Heart left ventricle (tissue), 16 donors: Measurements from ENCODE around the gene ESPN. TPM values are rescaled to one million over a fixed set of nuclear protein-coding genes. Genes with fewer than 3 reads are reported as not detected.

Source experiments
- ATAC-seq, 4 donors: fragments of 200-7000 bp; cut with Tn5 transposase; one replicate each; pipeline ENCODE4 v1.9.1; 2020 to 2022; ENCODE audit warnings: moderate library complexity in 4 of 4, mild to moderate bottlenecking in 3 of 4, moderate number of reproducible peaks in 1 of 4
- DNase-seq, 5 donors: peaks; one replicate each; pipeline ENCODE4 v3.0.0-alpha.2; 2020
- H3K27ac ChIP-seq, 12 donors: fragments of 200-600 bp; sonication (generic) in 4 of 12; one replicate each; pipeline versions ENCODE4 v1.5.0 to v1.8.0; 2016 to 2022; ENCODE audit warnings: mild to moderate bottlenecking in 2 of 12
- H3K27me3 ChIP-seq, 9 donors: fragments of 200-600 bp; sonication (generic) in 2 of 9; one replicate each; pipeline versions ENCODE4 v1.5.1 to v1.8.0; 2016 to 2022; ENCODE audit warnings: mild to moderate bottlenecking in 3 of 9
- H3K36me3 ChIP-seq, 9 donors: fragments of 200-600 bp; sonication (generic) in 2 of 9; one replicate each; pipeline versions ENCODE4 v1.5.0 to v1.8.0; 2018 to 2022; ENCODE audit warnings: mild to moderate bottlenecking in 2 of 9
- H3K4me1 ChIP-seq, 12 donors: fragments of 200-600 bp; sonication (generic) in 4 of 12; one replicate each; pipeline versions ENCODE4 v1.5.0 to v1.8.0; 2016 to 2022; ENCODE audit warnings: mild to moderate bottlenecking in 3 of 12
- H3K4me3 ChIP-seq, 12 donors: fragments of 200-600 bp; sonication (generic) in 4 of 12; one replicate each; pipeline versions ENCODE4 v1.5.0 to v1.8.0; 2017 to 2022; ENCODE audit warnings: mild to moderate bottlenecking in 9 of 12, moderate library complexity in 4 of 12
- H3K9me3 ChIP-seq, 12 donors: fragments of 200-600 bp; sonication (generic) in 4 of 12; one replicate each; pipeline versions ENCODE4 v1.5.0 to v1.8.0; 2016 to 2022; ENCODE audit warnings: mild to moderate bottlenecking in 1 of 12
- CTCF ChIP-seq, 12 donors: fragments of 200-600 bp; sonication (generic) in 4 of 12; IDR thresholded peaks; one replicate each; pipeline versions ENCODE4 v1.5.0 to v1.8.0; 2018 to 2022; ENCODE audit warnings: antibody characterized with exemption in 12 of 12, mild to moderate bottlenecking in 5 of 12
- POLR2A ChIP-seq, 2 donors: fragments of 450-650 bp; IDR thresholded peaks; one replicate each; pipeline ENCODE4 v1.6.1; 2017; ENCODE audit warnings: antibody characterized with exemption in 2 of 2, mild to moderate bottlenecking in 2 of 2, moderate library complexity in 2 of 2
- WGBS, 4 donors: extraction: QIAGEN DNeasy Blood & Tissue Kit in 2 of 4; methylation state at CpG; one replicate each; pipeline versions ENCODE4 v1.1.5 to v1.1.7; 2013 to 2018; 5-methylcytosine and 5-hydroxymethylcytosine counted together
- intact Hi-C, 10 donors: fragments of 100-400 bp; cut with DNase I; formaldehyde crosslinking; loops; one replicate each; pipeline versions ENCODE4 v1.11.1 to v1.14.2; 2022
- polyA plus RNA-seq, 2 donors: library from polyadenylated mRNA; stranded (reverse); fragments of 200-250 nt; gene quantifications; one replicate each; pipeline ENCODE4 v1.2.3, GENCODE V29; 2013
- total RNA-seq, 9 donors: library from RNA; depleted of rRNA in 2 of 9; stranded (reverse); fragments of >200 nt in 2 of 9; fragmentation: NEBNext Ultra II Directional in 3 of 9; extraction: Animal tissue kit (Norgen Biotek cat#: 25700) in 3 of 9; gene quantifications; one replicate each; pipeline versions ENCODE4 v1.1.0 to v1.2.4, GENCODE V29; 2016 to 2023
- donor health status: ischemic (EF 13 %, LVEDD 7.1; RV severe dilation, severe dysfunction).
- donor health status: healthy with polysubstance abuse.
- donor health status: DM: no; HTN: yes; CAD: no.
- donor health status: DM: no; HTN: no; CAD: no.
- donor health status: ischemic (EF 25% LVEDD 6.9; RV normal size, moderate dysfunction).
- donor health status: ischemic (EF 25% LVEDD 5.7; RV mildly dilated, moderate dysfunction).
- donor health status: healthy.
- donor health status: DM: yes; HTN: yes; CAD: no.
- donor health status: ischemic (EF 35%, LVEDD 5.7; RV mildly dilated, moderate dysfunction).
- donor health status: nonischemic (EF 11% LVEDD 7.7; RV severe dilation, severe dysfunction).
- donor health status: DM: yes; HTN: yes; CAD: no.
- donor health status: PGD.
- donor health status: ischemic (EF 29% LVEDD 5.4; RV normal size, mild dysfunction).
- donor health status: nonischemic (EF 23%, LVEDD 6.1; RV moderate dilation, normal function).

ESPN gene
- total and polyA plus RNA-seq, 11 donors = 0.10 to 1.3 (median 0.21) TPM; not detected in 6

GRCh38 chr1:6396998-6397397 lies 27.6 kb upstream of the ESPN start:
- intact Hi-C loops = no loop called here
- ATAC-seq (no peak), DNase-seq (peak in 1 of 5 donors; percentile 4)
- peaks cover 0 to 16% (median 13%) of the 10 kb centered on the region in 12 donors for H3K4me1 ChIP-seq
- no peak overlapping the region for H3K27ac ChIP-seq
- no peak overlapping the region for H3K4me3 ChIP-seq
- no peaks in the 10 kb centered on the region for H3K9me3 ChIP-seq
- H3K27me3 ChIP-seq = peaks cover 0 to 2% (median 0%) of the 10 kb centered on the region in 9 donors
- TF ChIP-seq POLR2A (IDR thresholded peaks at IDR 0.05) (no peak), CTCF (IDR thresholded peaks at IDR 0.05) (no peak)
- H3K36me3 ChIP-seq = no peaks in the 10 kb centered on the region

GRCh38 chr1:6397844-6398441 lies 26.6 kb upstream of the ESPN start:
- 59 to 68% (median 66%) methylated on average over 10 of the region's 10 CpGs for WGBS, 4 donors
- H3K36me3 ChIP-seq = no peaks in the 10 kb centered on the region
- H3K4me1 ChIP-seq = peaks cover 0 to 7% (median 5%) of the 10 kb centered on the region in 12 donors
- no peaks in the 10 kb centered on the region for H3K9me3 ChIP-seq
- intact Hi-C loops = no loop called here
- H3K27ac ChIP-seq = no peak overlapping the region
- ATAC-seq = no peak
- TF ChIP-seq CTCF (IDR thresholded peaks at IDR 0.05) = no peak
- TF ChIP-seq POLR2A (IDR thresholded peaks at IDR 0.05) = no peak
- H3K27me3 ChIP-seq = peaks cover 0 to 11% (median 0%) of the 10 kb centered on the region in 9 donors
- no peak overlapping the region for H3K4me3 ChIP-seq
- DNase-seq = peak in 1 of 5 donors; percentile 4

GRCh38 chr1:6399294-6399693 lies 25.3 kb upstream of the ESPN start:
- no peak for DNase-seq
- intact Hi-C loops = no loop called here
- Histone ChIP-seq H3K27me3 (peaks cover 0 to 11% (median 0%) of the 10 kb centered on the region in 9 donors), H3K4me3 (no peak overlapping the region), H3K27ac (no peak overlapping the region), H3K36me3 (no peaks in the 10 kb centered on the region), H3K4me1 (peaks cover 0 to 1% (median 1%) of the 10 kb centered on the region in 12 donors), H3K9me3 (no peaks in the 10 kb centered on the region)
- WGBS, 4 donors = 89 to 94% (median 92%) methylated on average over 3 of the region's 3 CpGs
- TF ChIP-seq POLR2A (IDR thresholded peaks at IDR 0.05) (no peak), CTCF (IDR thresholded peaks at IDR 0.05) (no peak)
- no peak for ATAC-seq

- Histone ChIP-seq H3K4me3 (no peak overlapping the region), H3K27me3 (peaks cover 0 to 16% (median 0%) of the 10 kb centered on the region in 9 donors), H3K4me1 (no peaks in the 10 kb centered on the region), H3K27ac (no peak overlapping the region), H3K9me3 (no peaks in the 10 kb centered on the region), H3K36me3 (no peaks in the 10 kb centered on the region)
- no peak for ATAC-seq
- DNase-seq = peak in 1 of 5 donors; percentile 7
- TF ChIP-seq POLR2A (IDR thresholded peaks at IDR 0.05) (no peak), CTCF (IDR thresholded peaks at IDR 0.05) (no peak)
- intact Hi-C loops = loop anchor here in 4 of 10 donors (5.0 to 10.0 kb wide), 5 partner anchors 34 to 157 kb away; partner anchors contain the start of gene HES3 (in 1 of the 4)
- 61 to 76% (median 67%) methylated on average over 6 of the region's 6 CpGs for WGBS, 4 donors
Observed at GRCh38 chr1:6401673-6402072, 22.9 kb upstream of the ESPN start.
